Measurements from ENCODE around the gene C1orf105.
"Not testable (repeated sequence)": the region's sequence is repeated elsewhere in the genome, so short reads cannot be mapped to it uniquely, and the experiment has no call there.

C1orf105 gene, protein sequence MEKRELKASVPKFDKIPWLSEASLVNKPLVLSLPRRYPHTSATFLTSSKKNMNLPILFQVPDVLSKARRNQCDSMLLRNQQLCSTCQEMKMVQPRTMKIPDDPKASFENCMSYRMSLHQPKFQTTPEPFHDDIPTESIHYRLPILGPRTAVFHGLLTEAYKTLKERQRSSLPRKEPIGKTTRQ

DNA sequence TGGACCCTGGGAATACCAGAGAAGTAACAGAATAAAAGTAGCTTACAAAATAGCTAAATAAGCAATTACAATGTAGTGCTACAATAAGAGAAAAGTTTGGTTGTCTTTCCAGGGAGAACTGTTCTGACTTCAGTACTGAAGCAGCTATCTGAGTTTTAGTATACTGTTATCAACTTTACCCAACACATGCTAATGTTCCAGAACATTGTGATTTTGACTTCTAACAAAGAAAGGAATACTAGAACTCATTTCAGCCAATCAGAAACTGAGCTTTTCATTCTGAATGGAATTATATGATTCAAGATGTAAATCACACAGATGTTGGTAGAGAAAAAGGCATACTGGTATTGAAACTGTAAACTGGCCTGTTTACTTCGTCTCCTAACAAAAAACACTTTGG lies at the start of gene C1orf105:
Gene C1orf105, plus strand, starts transcription at position 301 of the 400 bp plus-strand sequence. CDS start 201 bp downstream, outside the sequence.
- DNase-seq (ENCODE audit: low read depth in 4 of 4, low spot score in 1 of 4): no peak

DNA sequence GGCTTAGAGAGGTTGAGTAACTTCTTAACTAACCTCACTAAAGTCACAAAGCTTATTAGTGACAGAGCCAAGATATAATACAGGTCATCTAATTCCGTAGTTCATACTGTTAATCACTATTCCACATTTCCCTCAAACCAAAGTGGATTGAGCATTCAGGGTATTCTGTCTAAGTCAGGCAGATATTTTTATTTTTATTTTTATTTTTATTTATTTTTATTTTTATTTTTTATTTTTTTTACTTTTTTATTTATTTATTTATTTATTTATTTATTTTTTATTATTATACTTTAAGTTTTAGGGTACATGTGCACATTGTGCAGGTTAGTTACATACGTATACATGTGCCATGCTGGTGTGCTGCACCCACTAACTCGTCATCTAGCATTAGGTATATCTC lies 48.8 kb upstream of the C1orf105 start:
- DNase-seq (ENCODE audit: low read depth in 4 of 4, low spot score in 1 of 4): not testable (repeated sequence)

DNA sequence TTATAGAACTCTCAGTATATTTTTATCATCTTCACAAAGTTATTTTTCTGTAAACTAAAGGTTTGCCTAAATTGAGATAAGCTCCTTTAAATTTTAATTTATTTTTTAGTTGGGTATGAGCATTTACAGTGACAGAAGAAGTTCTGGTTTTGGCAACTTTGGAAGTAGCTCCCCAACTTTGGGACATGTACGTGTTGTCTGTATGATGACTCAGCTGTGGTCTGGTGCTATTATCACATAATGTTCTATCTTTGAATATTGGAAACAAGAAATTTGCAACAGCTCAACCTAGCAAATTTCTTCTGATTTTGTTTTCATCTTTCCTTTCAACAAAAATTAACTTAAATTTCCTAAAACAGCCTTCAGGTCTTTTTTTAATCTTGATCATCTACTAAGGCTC lies 46.6 kb upstream of the C1orf105 start:
- DNase-seq (ENCODE audit: low read depth in 4 of 4, low spot score in 1 of 4): no peak

DNA sequence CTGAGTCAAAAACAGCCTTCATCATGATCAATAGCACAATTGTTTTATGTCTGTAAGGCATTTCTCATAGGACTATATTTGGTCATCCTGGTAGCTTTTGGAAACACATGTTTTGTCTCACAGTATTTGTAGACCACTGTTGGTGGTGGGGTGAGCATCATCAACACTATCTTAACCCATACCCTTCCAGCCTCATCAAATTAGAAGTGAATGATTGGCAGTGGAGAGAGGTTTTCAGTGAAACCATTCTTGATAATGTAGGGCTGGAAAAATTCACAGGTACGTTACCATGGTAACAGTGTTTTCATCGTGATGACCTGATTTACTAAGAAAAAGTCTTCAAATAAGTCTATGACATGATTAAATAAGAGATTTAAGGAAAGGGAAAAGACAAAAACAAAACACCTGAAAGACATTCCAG lies 45.3 kb upstream of the C1orf105 start:
- no peak for DNase-seq (ENCODE audit: low read depth in 4 of 4, low spot score in 1 of 4)

DNA sequence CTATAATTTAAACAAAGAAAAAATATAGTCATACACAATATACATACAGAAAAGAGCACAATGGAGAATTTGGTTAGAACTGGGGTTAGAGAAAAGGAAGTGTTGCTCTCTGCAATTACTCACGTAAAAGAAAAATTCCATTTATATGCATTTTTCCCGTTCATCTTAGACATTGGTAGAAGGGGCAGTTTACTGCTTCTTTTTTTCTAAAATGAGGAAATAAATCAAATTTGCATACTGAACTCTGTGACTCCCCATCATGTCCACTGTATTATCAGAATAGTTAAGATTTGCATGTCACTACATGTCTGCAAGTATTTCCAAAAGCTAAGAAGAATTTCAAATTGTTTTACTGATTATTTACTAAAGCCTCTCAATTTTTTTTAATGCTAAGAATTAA lies 44.1 kb upstream of the C1orf105 start:
- no peak for DNase-seq (ENCODE audit: low read depth in 4 of 4, low spot score in 1 of 4)

DNA sequence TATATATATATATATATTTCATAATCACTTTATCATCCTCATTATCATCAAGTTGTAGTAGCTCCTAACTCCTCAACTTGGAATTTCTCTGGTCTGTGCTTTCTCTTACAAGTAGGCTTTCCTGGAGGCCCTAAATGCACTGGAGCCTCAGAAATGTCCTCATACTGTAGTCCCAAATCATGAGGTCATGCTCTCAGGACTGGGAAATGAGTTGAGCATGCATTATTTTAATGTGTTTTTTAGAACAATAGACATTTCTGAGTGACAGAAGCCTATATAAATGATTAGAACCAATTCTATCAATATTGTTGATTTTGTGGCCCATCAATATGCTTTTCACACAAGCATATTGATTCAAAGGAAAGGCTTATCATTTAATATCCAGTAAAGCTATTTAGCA lies 42.9 kb upstream of the C1orf105 start:
- DNase-seq (ENCODE audit: low read depth in 4 of 4, low spot score in 1 of 4): no peak

DNA sequence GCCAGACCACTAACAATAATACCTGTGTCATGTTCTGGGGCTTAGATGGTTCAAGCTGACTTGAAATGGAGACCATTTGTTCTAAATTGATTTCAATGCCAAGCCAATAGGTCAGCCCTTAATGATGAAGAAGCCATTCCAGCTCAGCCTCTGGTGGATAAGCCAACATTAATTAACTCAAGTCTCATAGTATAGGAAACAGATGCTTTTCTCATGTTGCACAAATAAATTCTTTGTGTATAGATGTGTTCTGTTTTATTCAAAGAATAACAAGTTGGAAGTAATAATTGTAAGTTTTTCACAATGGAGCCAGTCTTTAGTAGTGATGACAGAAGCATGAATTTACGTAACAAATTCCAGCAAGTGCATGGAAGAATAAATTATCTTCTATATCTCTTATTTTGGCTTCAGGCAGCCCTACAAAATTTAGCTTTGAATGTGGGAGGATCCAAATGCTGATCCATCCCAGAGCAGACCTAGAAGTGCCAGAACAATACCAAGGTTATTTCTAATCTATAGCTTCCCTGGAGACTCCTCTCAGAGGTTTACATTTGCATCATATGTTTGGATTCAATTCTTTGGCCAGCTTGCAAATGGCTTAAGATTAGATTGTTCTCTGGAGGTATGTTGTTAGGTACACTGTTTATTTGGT lies 42.2 kb upstream of the C1orf105 start:
- DNase-seq (ENCODE audit: low read depth in 4 of 4, low spot score in 1 of 4): no peak

DNA sequence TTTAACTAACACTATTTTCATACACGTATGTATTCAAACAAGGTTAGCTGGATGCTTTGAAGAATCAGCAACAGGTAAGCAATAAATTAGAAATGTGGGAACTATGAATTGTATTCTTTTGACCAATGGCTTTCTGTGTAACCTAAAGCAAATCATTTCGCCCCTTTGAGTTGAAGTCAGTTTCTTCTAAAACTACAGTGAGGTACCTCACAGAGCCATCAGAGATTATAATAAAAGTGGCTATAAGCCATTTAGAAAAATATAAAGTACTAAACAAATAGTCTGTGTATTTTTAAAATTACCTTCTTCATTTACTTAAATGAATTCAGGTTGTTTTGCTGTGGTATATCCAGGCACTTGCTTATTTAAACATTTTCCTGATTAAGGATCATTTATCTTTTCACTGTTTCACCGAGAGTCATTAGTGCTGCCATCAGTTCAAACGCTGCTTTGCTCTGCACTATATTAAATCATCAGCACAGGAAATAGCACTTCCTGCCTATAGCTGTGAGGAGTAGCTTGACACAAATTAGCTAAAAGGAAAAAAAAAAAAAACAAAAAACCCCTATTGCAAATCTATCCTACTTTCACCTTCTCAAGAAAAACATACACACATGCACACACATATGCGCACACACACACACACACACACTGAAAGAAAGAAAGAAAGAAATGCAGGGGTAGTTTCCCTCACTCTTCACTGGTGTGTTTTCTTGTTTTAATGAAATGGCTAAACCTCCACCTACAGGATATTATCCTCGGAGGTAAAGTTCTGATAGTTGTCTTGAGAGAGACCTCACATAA lies 39.8 kb upstream of the C1orf105 start:
- no peak for DNase-seq (ENCODE audit: low read depth in 4 of 4, low spot score in 1 of 4)

DNA sequence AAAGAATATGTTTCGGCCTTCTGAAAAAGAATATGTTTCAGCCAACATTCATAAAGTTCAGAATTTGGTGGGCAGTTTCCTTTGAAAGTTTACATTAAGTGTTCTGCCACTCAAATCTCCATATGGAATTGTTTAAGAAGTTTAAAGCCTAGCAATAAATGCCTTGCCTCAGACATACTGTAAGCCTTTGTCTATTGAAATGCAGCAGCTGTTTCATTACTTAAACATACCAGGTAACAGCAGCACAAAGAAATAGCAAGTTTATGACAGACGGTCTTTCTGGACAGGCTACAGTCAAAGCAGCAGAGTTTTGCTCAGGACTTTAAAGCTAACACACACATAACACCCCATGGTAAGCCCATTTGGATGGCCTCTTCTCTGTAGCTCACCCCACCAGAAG lies 38.5 kb upstream of the C1orf105 start:
- DNase-seq (ENCODE audit: low read depth in 4 of 4, low spot score in 1 of 4): no peak

DNA sequence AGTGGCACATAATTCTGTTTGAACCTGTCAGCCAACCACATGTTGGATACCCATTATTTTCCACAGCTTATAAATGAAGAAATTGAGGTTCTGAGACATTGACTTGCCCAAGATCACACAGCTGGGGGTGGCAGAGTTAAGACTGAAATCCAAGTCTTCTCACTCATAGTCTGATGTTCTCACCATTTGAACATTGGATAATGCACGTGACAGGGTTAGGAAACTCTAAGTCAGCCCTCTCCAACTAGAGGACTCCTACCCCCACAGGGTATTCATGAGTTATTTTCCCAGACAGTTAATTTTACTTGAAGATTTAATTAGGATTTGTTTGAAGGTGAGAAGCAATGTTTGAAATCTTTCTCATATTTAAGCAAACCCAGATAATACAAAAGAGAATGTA lies 38.1 kb upstream of the C1orf105 start:
- no peak for DNase-seq (ENCODE audit: low read depth in 4 of 4, low spot score in 1 of 4)

DNA sequence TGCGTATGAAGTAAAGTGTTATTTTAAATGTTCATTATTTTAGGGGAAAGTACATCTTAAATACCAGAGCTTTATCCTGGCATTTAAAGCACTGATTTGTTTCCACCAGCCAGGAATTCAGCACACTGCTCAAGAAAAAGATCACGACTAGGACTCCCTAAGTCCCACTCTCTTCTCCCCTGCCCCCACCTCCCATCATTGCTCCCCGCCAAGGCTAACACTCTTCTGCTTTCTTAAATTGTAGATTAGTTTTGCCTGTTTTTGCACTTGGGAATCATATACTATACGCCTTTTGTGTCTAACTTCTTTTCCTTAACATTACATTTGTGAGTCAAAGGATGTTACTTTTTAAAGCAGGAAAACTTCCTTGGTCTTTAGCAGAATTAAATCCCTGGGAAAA lies 37.5 kb upstream of the C1orf105 start:
- DNase-seq (ENCODE audit: low read depth in 4 of 4, low spot score in 1 of 4): no peak

DNA sequence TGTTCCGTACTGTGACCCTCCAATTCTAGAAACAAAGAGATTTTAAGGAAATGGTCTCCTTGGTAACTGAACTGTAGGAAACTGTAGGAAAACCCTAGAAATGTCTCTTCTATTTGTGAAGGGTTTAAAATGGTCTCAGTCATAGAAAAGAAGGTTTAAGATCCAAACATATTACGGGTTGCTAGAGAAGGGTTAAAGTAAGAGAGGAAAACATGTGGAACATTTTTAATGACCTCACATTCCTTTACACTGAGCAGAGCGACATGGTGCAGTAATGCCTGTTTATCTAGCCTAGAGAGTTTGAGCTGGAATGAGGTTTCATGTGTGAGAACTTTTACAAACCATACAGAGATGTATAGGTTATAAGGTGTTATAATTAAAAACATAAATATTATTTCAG lies 36.9 kb upstream of the C1orf105 start:
- DNase-seq (ENCODE audit: low read depth in 4 of 4, low spot score in 1 of 4): no peak

DNA sequence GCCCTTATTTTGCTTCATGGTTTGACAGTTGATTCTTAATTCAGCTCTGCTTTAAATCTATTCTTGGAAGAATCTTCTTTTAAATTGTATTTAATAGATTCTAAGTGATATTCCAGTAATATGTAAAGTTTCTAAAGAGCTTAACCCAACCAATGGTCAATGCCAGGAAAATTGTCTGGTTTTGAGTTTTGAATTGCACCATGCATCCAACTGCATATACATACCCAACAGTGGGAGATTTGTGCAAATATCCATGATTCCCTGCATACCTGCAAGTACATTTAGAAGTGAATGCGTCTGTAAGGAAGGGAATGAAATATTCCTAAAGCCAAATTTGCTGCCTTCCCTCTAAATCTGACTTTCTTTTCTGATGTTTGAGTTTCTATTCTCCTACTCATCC lies 35.8 kb upstream of the C1orf105 start:
- DNase-seq (ENCODE audit: low read depth in 4 of 4, low spot score in 1 of 4): no peak

DNA sequence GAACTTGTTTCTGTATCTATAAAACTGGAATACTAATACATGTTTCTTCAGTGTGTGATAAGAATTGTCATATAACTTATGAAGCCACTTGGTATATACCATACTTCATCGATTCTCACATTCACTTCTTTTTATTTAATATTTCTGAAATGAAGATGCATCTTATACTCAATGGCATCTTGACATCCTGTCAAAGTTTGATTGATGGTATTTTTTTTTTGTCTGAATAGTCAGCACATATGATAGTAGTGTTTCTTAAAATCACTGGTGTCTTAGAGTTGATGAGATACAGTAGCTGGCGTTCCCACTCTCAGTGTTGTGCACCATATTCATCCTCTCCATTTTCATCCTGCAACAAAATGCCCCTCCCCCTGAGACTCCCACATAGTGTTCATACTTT lies 34.4 kb upstream of the C1orf105 start:
- DNase-seq (ENCODE audit: low read depth in 4 of 4, low spot score in 1 of 4): no peak

DNA sequence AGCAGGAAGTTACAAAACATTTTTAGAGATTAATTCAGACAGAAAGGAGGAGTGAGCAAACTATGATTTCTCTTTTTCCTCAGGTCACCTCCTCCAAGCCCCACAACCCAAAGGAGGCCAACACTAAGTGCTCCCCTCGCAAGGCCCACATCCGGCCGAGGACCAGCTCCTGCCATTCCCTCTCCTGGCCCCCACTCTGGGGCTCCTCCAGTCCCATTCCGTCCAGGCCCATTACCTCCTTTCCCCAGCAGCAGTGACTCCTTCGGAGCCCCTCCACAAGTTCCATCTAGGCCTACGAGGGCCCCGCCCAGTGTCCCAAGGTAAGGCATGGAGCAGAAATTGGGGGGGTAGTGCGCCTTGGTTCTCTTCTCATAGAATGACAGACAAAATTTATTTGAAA lies 32.0 kb upstream of the C1orf105 start:
- DNase-seq (ENCODE audit: low read depth in 4 of 4, low spot score in 1 of 4): no peak

DNA sequence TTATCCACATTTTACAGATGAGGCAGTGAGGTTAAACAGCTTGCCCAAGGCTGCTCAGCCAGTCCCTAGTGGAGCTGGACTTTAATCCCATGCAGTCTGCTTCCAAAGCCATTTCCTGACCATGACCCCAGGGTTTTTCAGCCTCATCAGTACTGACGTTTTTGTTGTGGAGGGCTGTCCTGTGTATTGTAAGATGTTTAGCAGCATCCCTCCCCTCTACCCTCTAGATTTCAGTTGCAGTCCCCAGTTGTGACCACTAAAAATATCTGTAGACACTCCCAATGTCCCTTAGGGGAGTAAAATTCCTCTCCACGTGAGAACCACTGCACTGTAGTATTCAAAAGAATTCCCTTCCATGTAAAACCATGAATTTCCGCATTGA lies 30.2 kb upstream of the C1orf105 start:
- no peak for DNase-seq (ENCODE audit: low read depth in 4 of 4, low spot score in 1 of 4)

DNA sequence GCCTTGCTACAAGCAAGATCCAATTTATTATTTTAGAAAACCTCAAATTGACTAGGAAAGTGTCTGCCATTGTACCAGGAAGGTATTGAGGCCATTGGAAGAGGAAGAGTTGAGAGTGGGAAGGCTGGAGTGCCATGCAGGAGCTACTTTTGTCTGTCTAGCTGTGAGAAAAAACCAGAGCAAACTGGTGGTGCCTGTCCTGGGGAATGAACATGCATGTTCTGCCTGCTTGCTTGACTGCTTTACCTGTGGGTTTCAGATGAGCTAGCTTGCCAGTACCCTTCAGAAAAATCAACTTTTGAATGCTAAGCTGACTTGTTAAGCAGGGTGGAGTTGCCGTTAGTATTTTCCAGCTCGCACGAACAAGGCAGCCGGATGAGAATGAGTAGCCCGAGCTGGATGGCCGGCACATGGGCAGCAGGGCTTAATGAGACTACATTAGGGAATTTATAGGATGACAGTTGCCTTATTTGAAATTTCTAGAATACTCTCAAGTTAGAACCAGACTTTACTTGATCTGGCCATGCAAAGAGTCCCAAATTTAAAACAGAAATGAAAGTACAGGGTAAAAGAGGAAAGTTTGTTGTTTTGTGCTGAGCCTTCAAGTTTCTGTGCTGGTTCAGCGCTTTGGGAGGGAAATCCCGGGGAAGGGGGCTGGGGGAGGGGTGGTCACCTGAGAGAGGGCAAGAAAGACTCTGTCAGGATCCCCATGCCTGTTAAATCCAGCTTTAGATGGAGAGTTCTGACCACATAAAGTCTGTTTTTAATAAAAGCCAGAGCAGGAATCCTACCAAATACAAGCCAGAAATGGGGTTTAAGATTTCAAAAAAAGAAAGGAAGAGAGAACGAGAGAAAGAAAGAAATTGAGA lies 29.6 kb upstream of the C1orf105 start:
- DNase-seq (ENCODE audit: low read depth in 4 of 4, low spot score in 1 of 4): no peak

DNA sequence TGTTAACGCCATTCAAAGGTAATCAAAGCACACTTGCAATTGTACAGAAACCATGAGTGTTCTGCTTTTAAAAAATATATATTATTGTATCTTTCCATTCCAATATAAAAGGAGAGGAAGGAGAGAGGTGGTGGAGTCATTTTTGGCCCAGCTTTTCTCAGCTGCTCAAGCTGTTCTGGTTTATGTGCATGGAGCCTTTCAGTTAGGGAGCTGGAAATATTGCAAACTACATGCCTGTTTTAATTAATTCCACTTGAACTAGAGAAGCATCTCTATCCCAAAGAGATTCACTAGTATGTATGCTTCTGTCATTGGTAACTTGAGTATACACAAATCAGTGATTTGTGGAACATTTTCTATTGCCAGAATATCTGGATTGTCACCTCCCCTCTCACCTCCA lies 28.5 kb upstream of the C1orf105 start:
- DNase-seq (ENCODE audit: low read depth in 4 of 4, low spot score in 1 of 4): no peak

DNA sequence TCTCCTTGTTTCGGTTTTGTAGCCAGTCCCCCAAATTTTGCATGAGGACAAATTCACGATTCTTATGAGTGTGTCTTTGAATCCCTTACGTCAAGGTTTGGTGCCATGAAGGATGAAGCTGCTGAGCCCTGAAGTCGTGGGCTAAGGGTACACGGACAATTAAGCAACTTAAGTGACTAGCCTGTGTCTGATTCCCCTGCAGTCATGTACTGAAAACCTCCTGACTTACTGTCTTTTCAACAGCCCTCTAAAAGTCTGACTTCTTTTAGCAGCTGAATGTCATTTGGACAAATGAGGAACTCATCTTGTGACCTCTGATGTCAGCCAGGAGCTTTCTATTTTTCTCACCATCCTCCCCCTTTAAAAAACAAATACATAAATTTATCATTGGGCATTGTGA lies 27.1 kb upstream of the C1orf105 start:
- no peak for DNase-seq (ENCODE audit: low read depth in 4 of 4, low spot score in 1 of 4)

DNA sequence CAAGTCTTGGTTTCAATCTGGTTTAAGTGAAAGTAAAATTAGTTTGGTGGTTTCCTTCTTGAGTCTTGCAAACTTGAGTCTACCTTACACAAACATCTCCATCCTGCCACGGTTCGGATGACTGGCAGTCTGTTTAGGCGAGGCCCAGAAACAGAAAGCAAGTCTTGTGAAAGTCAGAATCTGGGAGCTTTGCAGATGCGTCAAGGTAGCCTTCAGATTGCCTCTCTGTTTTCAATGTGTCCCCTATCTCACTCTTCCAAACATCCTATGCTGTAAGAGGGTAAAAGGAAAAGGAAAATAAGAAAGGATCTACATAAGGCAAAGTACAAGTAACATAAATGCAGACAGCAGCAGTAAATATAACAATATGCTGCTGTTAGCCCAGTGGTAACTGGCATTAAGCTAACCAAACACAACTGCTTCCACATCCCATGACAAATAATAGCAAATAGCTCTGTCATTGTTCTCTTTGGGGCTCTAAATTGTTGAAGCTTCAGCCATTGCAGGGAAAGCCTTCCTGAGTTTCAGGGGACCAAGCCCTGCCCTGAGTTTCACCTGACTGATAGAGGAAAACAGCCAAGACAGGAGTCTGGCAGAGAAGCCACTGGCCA lies 26.2 kb upstream of the C1orf105 start:
- peak in 3 of 4 experiments; percentile 25 to 50 (median 45) for DNase-seq (ENCODE audit: low read depth in 4 of 4, low spot score in 1 of 4)

DNA sequence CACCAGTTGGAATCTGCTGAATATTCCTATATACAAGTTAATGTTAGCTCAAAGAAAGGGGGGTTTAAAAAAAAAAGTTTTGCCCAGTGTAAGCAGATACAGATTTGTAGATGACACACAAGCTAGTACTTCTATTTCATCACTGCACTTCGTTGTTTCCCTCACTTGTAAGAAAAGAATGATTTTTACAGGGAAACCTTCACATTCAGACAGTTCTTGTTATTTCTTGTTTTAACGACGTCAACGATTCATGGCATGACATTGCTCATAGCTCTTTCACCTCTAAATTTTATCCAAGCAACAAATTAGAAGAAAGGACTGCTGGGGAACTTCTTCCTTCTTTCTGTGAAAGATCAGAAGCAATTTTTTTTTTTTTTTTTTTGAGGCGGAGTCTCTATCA lies 25.7 kb upstream of the C1orf105 start:
- no peak for DNase-seq (ENCODE audit: low read depth in 4 of 4, low spot score in 1 of 4)
